Gastrocnemius medialis (tissue), 4 donors: ENCODE data around the gene PGAM2.

Source experiments
- POLR2A ChIP-seq, 2 donors: fragments of 450-650 bp; IDR thresholded peaks; one replicate each; pipeline ENCODE4 v1.6.1; 2017; ENCODE audit warnings: antibody characterized with exemption in 2 of 2, mild to moderate bottlenecking in 2 of 2, moderate library complexity in 2 of 2
- TF ChIP-seq, protein P1 (sequence below), 5 experiments: fragments of 450-650 bp in 3 of 5; fragments of 200-600 bp in 2 of 5; sonication (generic) in 2 of 5; IDR thresholded peaks in 4 of 5; conservative IDR thresholded peaks in 1 of 5; 1 replicate in 4 of 5; 2 replicates in 1 of 5; pipeline ENCODE4 v1.5.1; 2016 to 2019; ENCODE audit warnings: antibody characterized with exemption in 5 of 5, mild to moderate bottlenecking in 3 of 5, moderate library complexity in 3 of 5

DNA sequence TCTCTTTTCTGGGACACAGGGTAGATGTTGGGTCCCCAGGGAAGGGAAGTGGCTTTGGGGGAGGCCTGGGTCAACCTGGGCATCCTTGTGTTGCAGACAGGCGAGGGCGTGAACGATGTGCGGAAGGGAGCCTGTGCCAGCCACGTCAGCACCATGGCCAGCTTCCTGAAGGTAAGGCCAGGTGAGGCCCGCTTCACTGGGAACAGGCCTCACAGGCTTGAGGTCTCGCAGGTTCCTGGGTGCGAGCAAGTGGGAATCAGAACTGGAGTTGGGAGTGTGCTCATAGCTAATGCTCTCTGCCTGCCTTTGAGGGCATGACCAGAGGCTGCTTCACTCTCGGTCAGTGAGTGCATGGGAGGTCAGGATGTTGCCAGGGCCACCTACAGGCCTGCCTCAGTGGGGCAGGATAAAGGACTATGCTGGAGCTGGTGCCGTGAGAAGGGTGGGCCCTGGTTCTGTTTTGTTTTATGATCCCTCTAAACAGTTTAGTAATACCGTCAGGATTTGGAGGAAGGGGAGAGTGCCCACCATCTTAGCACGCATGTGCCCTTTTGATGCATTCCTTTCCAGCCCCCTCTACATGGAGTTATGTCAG, 12.5 kb downstream of the PGAM2 start:
- TF ChIP-seq, protein P1, sequence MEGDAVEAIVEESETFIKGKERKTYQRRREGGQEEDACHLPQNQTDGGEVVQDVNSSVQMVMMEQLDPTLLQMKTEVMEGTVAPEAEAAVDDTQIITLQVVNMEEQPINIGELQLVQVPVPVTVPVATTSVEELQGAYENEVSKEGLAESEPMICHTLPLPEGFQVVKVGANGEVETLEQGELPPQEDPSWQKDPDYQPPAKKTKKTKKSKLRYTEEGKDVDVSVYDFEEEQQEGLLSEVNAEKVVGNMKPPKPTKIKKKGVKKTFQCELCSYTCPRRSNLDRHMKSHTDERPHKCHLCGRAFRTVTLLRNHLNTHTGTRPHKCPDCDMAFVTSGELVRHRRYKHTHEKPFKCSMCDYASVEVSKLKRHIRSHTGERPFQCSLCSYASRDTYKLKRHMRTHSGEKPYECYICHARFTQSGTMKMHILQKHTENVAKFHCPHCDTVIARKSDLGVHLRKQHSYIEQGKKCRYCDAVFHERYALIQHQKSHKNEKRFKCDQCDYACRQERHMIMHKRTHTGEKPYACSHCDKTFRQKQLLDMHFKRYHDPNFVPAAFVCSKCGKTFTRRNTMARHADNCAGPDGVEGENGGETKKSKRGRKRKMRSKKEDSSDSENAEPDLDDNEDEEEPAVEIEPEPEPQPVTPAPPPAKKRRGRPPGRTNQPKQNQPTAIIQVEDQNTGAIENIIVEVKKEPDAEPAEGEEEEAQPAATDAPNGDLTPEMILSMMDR (IDR thresholded peaks at IDR 0.05 in 4 of 5, conservative IDR thresholded peaks at IDR 0.05 in 1 of 5) = no peak
- TF ChIP-seq POLR2A (IDR thresholded peaks at IDR 0.05) = no peak
